Mucosa of descending colon (tissue), 3 donors: ENCODE data around the gene RETREG2. TPM values are rescaled to one million over a fixed set of nuclear protein-coding genes. Genes with fewer than 3 reads are reported as not detected.

Source experiments
- ATAC-seq: fragments of 200-7000 bp; cut with Tn5 transposase; one replicate; pipeline ENCODE4 v1.9.1; 2020; ENCODE audit warnings: mild to moderate bottlenecking, moderate library complexity
- DNase-seq, 3 donors: peaks; one replicate each; pipeline ENCODE4 v3.0.0-alpha.2; 2020
- H3K36me3 ChIP-seq: fragments of 200-600 bp; one replicate; pipeline ENCODE4 v1.8.0; 2021; ENCODE audit warnings: low read depth, mild to moderate bottlenecking
- H3K4me1 ChIP-seq: fragments of 200-600 bp; one replicate; pipeline ENCODE4 v1.8.0; 2021; ENCODE audit warnings: low read depth, mild to moderate bottlenecking
- H3K4me3 ChIP-seq: fragments of 200-600 bp; one replicate; pipeline ENCODE4 v1.8.0; 2021; ENCODE audit warnings: mild to moderate bottlenecking
- H3K9me3 ChIP-seq: fragments of 200-600 bp; one replicate; pipeline ENCODE4 v1.8.0; 2021; ENCODE audit warnings: mild to moderate bottlenecking
- intact Hi-C, 2 donors: fragments of 100-400 bp; cut with DNase I in 1 of 2; cut with micrococcal nuclease in 1 of 2; formaldehyde crosslinking; loops; one replicate each; pipeline versions ENCODE4 v1.11.0 to v1.11.1; 2022; cut with DNase I, micrococcal nuclease
- total RNA-seq, 3 donors: library from RNA; stranded (reverse); fragmentation: NEBNext Ultra II Directional in 2 of 3; extraction: Animal tissue kit (Norgen Biotek cat#: 25700) in 2 of 3; gene quantifications; one replicate each; pipeline versions ENCODE4 v1.2.1 to v1.2.4, GENCODE V29; 2021 to 2023
- TF ChIP-seq, protein P1 (sequence below): fragments of 200-600 bp; IDR thresholded peaks from one replicate; pipeline ENCODE4 v1.8.0; 2022; ENCODE audit warnings: antibody characterized with exemption, mild to moderate bottlenecking
- donor health status: DM: no; HTN: no; CAD: no; lungs with moderate emphysema.
- donor health status: DM: no; HTN: no; CAD: no.
- donor health status: DM: no; HTN: yes; CAD: no.

The RETREG2 gene
- total RNA-seq, 3 donors from 2014 or later: 110 to 159 (median 110) TPM

DNA sequence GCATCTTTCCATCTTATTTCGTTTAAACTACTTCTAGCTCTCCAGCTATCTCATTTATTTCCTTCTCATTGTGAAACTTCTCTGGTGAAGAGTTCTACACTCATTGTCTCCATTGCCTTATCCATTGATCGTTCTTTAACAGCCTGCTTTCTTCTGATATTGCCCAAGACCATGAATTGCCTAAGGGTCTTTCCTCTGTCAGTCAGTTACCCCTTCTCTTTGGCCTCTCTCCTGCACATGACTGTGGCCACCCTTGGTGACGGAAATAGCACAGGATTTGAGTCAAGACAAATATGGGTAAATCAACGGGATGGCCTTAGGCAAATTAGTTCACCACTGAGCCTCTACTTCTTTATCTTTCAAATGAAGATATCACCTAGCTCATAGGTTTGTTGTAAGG, 44.1 kb upstream of the RETREG2 start:
- TF ChIP-seq, protein P1, sequence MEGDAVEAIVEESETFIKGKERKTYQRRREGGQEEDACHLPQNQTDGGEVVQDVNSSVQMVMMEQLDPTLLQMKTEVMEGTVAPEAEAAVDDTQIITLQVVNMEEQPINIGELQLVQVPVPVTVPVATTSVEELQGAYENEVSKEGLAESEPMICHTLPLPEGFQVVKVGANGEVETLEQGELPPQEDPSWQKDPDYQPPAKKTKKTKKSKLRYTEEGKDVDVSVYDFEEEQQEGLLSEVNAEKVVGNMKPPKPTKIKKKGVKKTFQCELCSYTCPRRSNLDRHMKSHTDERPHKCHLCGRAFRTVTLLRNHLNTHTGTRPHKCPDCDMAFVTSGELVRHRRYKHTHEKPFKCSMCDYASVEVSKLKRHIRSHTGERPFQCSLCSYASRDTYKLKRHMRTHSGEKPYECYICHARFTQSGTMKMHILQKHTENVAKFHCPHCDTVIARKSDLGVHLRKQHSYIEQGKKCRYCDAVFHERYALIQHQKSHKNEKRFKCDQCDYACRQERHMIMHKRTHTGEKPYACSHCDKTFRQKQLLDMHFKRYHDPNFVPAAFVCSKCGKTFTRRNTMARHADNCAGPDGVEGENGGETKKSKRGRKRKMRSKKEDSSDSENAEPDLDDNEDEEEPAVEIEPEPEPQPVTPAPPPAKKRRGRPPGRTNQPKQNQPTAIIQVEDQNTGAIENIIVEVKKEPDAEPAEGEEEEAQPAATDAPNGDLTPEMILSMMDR: no peak
- H3K9me3 ChIP-seq: no peaks in the 10 kb centered on the region
- ATAC-seq (no peak), DNase-seq (no peak)
- intact Hi-C loops: no loop called here
- H3K4me1 ChIP-seq: no peaks in the 10 kb centered on the region
- no peak overlapping the region for H3K4me3 ChIP-seq
- H3K36me3 ChIP-seq: no peaks in the 10 kb centered on the region

DNA sequence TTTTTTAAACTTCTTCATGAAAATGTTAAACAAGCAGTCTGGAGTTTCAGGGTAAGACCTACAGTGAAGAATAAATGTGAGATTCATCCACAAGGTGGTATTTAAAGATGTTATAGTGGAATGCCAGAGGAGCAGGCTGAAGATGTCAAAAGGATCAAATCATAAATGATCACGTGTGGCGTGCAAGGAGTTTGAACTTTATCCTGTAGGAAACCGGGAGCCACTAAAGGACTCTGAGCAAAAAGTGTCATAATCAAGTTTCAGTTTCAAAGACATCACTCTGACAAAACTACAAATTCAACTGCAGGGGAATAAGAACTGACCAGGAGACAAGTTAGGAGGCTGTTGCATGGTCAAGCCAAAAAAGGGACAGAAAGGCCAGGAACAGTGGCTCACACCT, 37.4 kb upstream of the RETREG2 start:
- H3K4me3 ChIP-seq: no peak overlapping the region
- intact Hi-C loops: no loop called here
- ATAC-seq: peak; percentile 78
- no peaks in the 10 kb centered on the region for H3K4me1 ChIP-seq
- no peaks in the 10 kb centered on the region for H3K36me3 ChIP-seq
- DNase-seq: no peak
- H3K9me3 ChIP-seq: no peaks in the 10 kb centered on the region
- TF ChIP-seq, protein P1: no peak

DNA sequence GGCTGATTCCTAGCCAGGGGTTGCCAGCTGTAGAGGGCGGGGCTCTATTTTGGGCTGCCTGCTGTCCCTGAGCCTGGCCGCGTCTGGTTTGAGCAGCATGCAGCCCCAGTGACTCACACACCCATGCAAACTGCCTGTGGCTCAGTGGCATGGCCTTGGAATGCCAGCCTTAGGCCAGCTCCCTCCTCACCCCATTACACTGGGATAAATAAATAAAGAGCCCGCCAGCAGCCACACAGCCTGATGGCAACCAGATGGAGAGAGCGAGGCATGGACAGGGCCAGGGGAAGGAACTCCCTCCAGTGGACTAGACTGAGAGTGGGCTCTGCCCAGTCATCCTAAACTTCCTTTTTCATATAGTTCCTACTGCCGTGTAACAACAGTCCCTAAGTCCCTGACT, 35.7 kb upstream of the RETREG2 start:
- no peak for DNase-seq
- intact Hi-C loops: no loop called here
- no peaks in the 10 kb centered on the region for H3K4me1 ChIP-seq
- ATAC-seq: peak; percentile 20
- no peaks in the 10 kb centered on the region for H3K36me3 ChIP-seq
- H3K9me3 ChIP-seq: no peaks in the 10 kb centered on the region
- no peak overlapping the region for H3K4me3 ChIP-seq
- TF ChIP-seq, protein P1: no peak

DNA sequence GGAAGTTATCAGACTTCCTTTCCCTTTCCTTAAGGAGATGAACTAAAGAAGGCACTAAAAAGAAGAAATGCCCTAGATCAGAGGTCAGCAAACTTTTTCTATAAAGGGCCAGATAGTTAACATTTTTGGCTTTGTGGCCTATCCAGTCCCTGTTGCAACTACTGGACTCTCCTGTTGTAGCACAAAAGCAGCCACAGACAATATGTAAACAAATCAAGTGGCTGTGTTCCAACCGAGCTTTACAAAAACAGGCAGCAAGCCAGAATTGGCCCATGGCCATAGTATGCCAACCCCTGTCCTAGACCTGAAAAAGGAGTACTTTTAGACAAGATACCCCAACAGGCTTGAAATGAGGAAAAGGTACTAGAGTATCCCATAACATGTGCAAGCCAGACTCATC, 28.4 kb upstream of the RETREG2 start:
- ATAC-seq (no peak), DNase-seq (peak in 1 of 3 donors; percentile 24)
- Histone ChIP-seq H3K4me3 (no peak overlapping the region), H3K9me3 (no peaks in the 10 kb centered on the region), H3K36me3 (no peaks in the 10 kb centered on the region), H3K4me1 (no peaks in the 10 kb centered on the region)
- intact Hi-C loops: loop anchor here (10.0 kb wide), 2 partner anchors 95 to 115 kb away; no protein-coding TSS in a partner anchor
- TF ChIP-seq, protein P1: no peak

DNA sequence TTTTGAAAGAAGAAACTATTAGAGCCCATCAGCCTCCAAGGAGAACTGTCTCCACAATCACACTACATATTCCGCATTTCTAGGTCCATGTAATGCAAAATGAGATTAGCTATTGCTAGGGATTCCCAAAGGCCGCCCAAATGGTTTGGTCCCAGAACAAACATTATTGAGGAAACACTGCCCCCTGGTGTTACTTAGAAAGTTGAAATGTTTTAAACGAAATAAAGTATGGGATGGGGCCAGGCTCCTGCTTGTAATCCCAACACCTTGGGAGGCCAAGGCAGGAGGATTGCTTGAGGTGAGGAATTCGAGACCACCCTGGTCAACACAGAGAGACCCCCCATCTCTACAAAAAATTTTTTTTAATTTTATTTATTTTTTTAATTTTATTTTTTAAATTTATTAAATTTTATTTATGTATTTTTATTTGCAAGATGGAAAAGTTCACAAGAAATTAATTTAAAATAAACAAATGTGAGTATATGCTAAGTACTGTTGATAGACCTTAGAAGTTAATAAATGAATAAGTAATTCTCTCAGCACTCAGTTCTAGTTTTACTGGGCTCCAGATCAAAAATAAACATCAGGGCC, 22.9 kb upstream of the RETREG2 start:
- DNase-seq: peak in 1 of 3 donors; percentile 75
- Histone ChIP-seq H3K36me3 (no peaks in the 10 kb centered on the region), H3K4me3 (no peak overlapping the region), H3K4me1 (peaks cover 5% of the 10 kb centered on the region), H3K9me3 (no peaks in the 10 kb centered on the region)
- TF ChIP-seq, protein P1: no peak
- intact Hi-C loops: loop anchor here (10.0 kb wide), 2 partner anchors 100 to 120 kb away; no protein-coding TSS in a partner anchor
- ATAC-seq: peak; percentile 85
